Body of pancreas (tissue), 4 donors: Measurements from ENCODE around the gene VWF. TPM values are rescaled to one million over a fixed set of nuclear protein-coding genes. Genes with fewer than 3 reads are reported as not detected.

Experiments used
- ATAC-seq: fragments of 150-250 bp; one replicate; pipeline ENCODE4 v1.9.1; 2016
- DNase-seq, 4 donors: peaks; one replicate each; pipeline ENCODE4 v3.0.0-alpha.2; 2019
- H3K27ac ChIP-seq, 4 donors: fragments of 200-600 bp; sonication (generic); 1 replicate in 3 of 4; 2 replicates in 1 of 4; pipeline versions ENCODE4 v1.5.1 to v1.6.1; 2016 to 2019; ENCODE audit warnings: mild to moderate bottlenecking in 1 of 4, mixed read lengths in 1 of 4, moderate library complexity in 1 of 4
- H3K27me3 ChIP-seq, 2 donors: fragments of 200-600 bp; sonication (generic); one replicate each; pipeline ENCODE4 v1.6.0; 2016; ENCODE audit warnings: mild to moderate bottlenecking in 1 of 2
- H3K36me3 ChIP-seq, 2 donors: fragments of 200-600 bp; sonication (generic); replicated peaks in 1 of 2; 2 replicates each; pipeline ENCODE4 v1.5.1; 2016; ENCODE audit warnings: low read depth in 2 of 2; ENCODE audit not compliant: insufficient read depth in 1 of 2
- H3K4me1 ChIP-seq: fragments of 200-600 bp; sonication (generic); one replicate; pipeline ENCODE4 v1.6.0; 2016
- H3K4me3 ChIP-seq, 2 donors: fragments of 200-600 bp; sonication (generic); 1 replicate in 1 of 2; 2 replicates in 1 of 2; pipeline ENCODE4 v1.5.1; 2016 to 2019
- H3K9me3 ChIP-seq, 3 donors: fragments of 200-600 bp; sonication (generic); 1 replicate in 2 of 3; 2 replicates in 1 of 3; pipeline ENCODE4 v1.5.1; 2016
- POLR2A ChIP-seq, 3 donors: fragments of 450-650 bp; IDR thresholded peaks; one replicate each; pipeline ENCODE4 v1.6.1; 2016; ENCODE audit warnings: antibody characterized with exemption in 3 of 3, mild to moderate bottlenecking in 2 of 3
- WGBS, 2 donors: methylation state at CpG; one replicate each; pipeline ENCODE4 v1.1.5; 2017; 5-methylcytosine and 5-hydroxymethylcytosine counted together
- intact Hi-C: fragments of 100-400 bp; cut with DNase I; formaldehyde crosslinking; loops from one replicate; pipeline ENCODE4 v1.15.1; 2023
- total RNA-seq, 2 donors: library from RNA; depleted of rRNA; stranded (reverse); fragments of >200 nt; gene quantifications; one replicate each; pipeline ENCODE4 v1.1.0, GENCODE V29; 2016
- TF ChIP-seq, protein P1 (sequence below), 7 experiments: fragments of 450-650 bp in 4 of 7; fragments of 200-600 bp in 3 of 7; sonication (generic) in 3 of 7; IDR thresholded peaks; one replicate each; pipeline ENCODE4 v1.5.1; 2016 to 2019; ENCODE audit warnings: antibody characterized with exemption in 7 of 7

VWF gene
- total RNA-seq, 2 donors from 2014 or later: 76.1 to 78.1 TPM

DNA sequence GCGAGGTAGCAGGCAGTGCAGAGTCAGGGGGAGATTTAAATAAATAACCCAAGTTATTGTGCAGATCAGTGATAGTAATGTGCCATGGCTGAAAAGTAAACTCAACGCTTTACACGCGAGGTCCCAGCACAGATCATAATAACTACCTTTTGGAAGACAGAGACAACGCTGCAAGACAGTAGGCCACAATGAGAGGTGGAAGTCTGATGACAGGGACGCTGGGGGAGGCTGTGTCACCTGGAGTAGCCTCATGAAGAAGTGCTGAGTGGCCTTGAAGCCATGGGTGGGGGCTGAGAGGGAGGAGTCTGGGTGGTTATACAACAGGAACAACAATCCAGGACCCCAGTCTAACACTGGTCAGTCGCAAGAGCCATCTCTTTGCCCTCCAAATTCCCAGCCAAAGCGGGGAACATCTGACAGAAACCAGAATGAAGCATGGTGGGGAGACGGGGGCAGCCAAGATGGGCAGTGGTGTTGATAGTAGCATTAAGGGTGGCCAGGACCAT lies 207.6 kb downstream of the VWF start:
- no peaks in the 10 kb centered on the region for H3K4me1 ChIP-seq
- TF ChIP-seq POLR2A (IDR thresholded peaks at IDR 0.05): no peak
- TF ChIP-seq, protein P1, sequence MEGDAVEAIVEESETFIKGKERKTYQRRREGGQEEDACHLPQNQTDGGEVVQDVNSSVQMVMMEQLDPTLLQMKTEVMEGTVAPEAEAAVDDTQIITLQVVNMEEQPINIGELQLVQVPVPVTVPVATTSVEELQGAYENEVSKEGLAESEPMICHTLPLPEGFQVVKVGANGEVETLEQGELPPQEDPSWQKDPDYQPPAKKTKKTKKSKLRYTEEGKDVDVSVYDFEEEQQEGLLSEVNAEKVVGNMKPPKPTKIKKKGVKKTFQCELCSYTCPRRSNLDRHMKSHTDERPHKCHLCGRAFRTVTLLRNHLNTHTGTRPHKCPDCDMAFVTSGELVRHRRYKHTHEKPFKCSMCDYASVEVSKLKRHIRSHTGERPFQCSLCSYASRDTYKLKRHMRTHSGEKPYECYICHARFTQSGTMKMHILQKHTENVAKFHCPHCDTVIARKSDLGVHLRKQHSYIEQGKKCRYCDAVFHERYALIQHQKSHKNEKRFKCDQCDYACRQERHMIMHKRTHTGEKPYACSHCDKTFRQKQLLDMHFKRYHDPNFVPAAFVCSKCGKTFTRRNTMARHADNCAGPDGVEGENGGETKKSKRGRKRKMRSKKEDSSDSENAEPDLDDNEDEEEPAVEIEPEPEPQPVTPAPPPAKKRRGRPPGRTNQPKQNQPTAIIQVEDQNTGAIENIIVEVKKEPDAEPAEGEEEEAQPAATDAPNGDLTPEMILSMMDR (IDR thresholded peaks at IDR 0.05): no peak
- ATAC-seq (no peak), DNase-seq (no peak)
- H3K4me3 ChIP-seq: no peak overlapping the region
- H3K36me3 ChIP-seq: no peaks in the 10 kb centered on the region
- no peaks in the 10 kb centered on the region for H3K9me3 ChIP-seq
- 65 to 69% methylated on average over 9 of the region's 9 CpGs for WGBS, 2 donors
- H3K27me3 ChIP-seq: no peaks in the 10 kb centered on the region
- intact Hi-C loops: no loop called here
- no peak overlapping the region for H3K27ac ChIP-seq

DNA sequence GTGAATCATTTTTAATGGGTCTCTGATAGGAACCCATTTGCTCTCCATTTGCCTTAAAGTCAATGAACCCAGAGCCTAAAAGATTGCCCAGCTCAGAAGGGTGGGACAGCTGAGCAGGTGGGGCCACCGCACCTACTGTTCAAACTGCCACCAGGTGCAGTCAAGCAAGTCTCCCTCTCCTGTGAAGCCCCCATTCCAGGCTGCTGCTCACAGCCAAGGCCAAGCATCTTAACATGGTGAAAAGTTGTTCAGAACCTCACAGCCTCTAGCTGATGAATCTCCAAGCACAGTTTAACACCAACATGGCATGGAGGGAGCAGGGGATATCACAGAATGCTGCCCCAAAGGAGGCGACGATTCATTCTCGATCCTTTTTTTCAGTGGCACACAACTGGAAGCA lies 209.0 kb downstream of the VWF start:
- intact Hi-C loops: no loop called here
- no peak overlapping the region for H3K4me3 ChIP-seq
- no peaks in the 10 kb centered on the region for H3K27me3 ChIP-seq
- TF ChIP-seq, protein P1 (IDR thresholded peaks at IDR 0.05): no peak
- TF ChIP-seq POLR2A (IDR thresholded peaks at IDR 0.05): no peak
- H3K27ac ChIP-seq: no peak overlapping the region
- H3K4me1 ChIP-seq: no peaks in the 10 kb centered on the region
- WGBS, 2 donors: 71 to 80% methylated on average over 4 of the region's 4 CpGs
- H3K9me3 ChIP-seq: no peaks in the 10 kb centered on the region
- no peak for DNase-seq
- H3K36me3 ChIP-seq: no peaks in the 10 kb centered on the region
- no peak for ATAC-seq

DNA sequence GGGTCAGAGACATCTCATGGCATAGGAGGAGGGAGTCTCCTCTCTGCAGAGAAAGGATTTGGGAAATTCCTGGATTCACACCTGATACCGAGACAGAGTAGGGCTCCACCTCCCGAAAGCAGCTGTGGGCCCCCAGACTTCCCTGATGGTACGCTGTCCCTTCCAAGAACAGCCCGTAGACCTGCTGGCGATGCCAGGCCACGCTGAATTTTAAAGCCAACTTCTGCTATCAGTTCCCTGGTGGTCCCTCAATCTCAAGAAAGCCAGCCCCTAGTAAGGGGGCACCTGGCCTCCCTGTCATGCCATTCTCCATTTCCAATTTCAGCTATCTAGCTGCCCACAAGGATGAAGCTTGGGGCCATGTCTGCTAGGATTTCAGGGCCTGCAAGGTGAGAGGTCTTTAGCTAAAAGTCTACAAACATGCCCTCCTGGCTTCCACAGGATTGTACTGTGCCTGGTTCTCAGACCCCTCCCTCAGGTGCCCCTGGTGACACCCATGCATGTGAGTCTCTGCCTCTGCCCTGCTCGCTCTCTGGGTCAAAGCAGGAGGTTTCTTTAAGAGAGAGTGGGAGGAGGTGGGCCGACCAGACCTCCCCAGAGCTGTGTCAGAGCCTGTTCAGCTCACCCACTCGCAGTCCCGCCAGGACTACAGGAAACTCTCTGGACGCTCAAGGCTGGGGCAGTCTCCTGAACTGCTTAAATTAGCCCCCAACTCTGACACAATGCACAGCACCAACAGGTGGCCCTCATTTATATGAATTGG lies 209.9 kb downstream of the VWF start:
- no peaks in the 10 kb centered on the region for H3K36me3 ChIP-seq
- 60 to 71% methylated on average over 6 to 11 of the region's 11 CpGs for WGBS, 2 donors
- H3K27me3 ChIP-seq: no peaks in the 10 kb centered on the region
- intact Hi-C loops: no loop called here
- H3K4me1 ChIP-seq: no peaks in the 10 kb centered on the region
- H3K9me3 ChIP-seq: no peaks in the 10 kb centered on the region
- H3K27ac ChIP-seq: no peak overlapping the region
- no peak for DNase-seq
- no peak overlapping the region for H3K4me3 ChIP-seq
- TF ChIP-seq POLR2A (IDR thresholded peaks at IDR 0.05): no peak
- TF ChIP-seq, protein P1 (IDR thresholded peaks at IDR 0.05): no peak
- ATAC-seq: no peak

DNA sequence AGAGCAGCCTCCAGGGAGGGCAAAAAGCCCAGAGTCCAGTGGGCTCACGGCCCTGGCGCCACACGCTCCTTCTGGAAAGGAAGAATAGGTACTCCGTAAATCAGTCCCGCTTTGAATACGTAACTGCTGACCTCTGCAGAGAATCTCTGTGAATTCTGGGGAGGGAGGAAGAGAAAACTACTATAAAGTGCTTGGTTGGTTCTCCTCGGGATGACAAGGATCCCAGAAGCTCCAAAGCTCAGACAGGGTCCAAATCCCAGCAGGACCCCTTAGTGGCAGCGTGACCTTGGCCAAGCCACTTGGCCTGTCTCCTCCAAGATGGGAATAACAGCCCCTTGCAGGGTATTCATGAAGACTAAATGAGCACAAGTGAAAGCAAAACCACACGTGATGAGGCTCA lies 211.1 kb downstream of the VWF start:
- DNase-seq (no peak), ATAC-seq (no peak)
- intact Hi-C loops: no loop called here
- H3K36me3 ChIP-seq: no peaks in the 10 kb centered on the region
- no peak overlapping the region for H3K4me3 ChIP-seq
- no peaks in the 10 kb centered on the region for H3K9me3 ChIP-seq
- H3K27ac ChIP-seq: no peak overlapping the region
- H3K27me3 ChIP-seq: no peaks in the 10 kb centered on the region
- WGBS, 2 donors: 73 to 77% methylated on average over 9 of the region's 9 CpGs
- no peaks in the 10 kb centered on the region for H3K4me1 ChIP-seq
- TF ChIP-seq, protein P1 (IDR thresholded peaks at IDR 0.05): no peak
- no peak for TF ChIP-seq POLR2A (IDR thresholded peaks at IDR 0.05)
